AG04449 (cell line): ENCODE data around the gene FAM219B.

Experiments
- CTCF ChIA-PET: fragments of 350-600 bp; formaldehyde crosslinking; extraction: SDS; loops from one replicate; lab custom pipeline; 2021; ENCODE audit warnings: antibody characterized with exemption; lab: Yijun Ruan, JAX
- POLR2A ChIA-PET: fragments of 400-600, 350-600 bp; formaldehyde crosslinking; extraction: SDS; loops from one replicate; lab custom pipeline; 2020; ENCODE audit warnings: antibody characterized with exemption, inconsistent platforms; lab: Yijun Ruan, JAX
- DNase-seq: peaks from one replicate; pipeline ENCODE4 v3.0.0-alpha.2; 2010; ENCODE audit warnings: low read depth, low spot score
- H3K4me3 ChIP-seq: 2 replicates; pipeline ENCODE4 v1.5.1; 2011; ENCODE audit warnings: low read depth, mild to moderate bottlenecking, control low read depth, low read length
- CTCF ChIP-seq: IDR thresholded peaks from one replicate; pipeline ENCODE4 v1.5.1; 2011; ENCODE audit warnings: mild to moderate bottlenecking, moderate library complexity, low read length, control low read depth, inconsistent platforms; ENCODE audit not compliant: insufficient read depth; ENCODE audit errors: missing control alignments

Gene FAM219B

GRCh38 chr15:74906450-74907162 lies at the start of gene FAM219B:
TSS of gene FAM219B (minus strand) at chr15:74906851. CDS start at chr15:74906800, 51 bp downstream.
- H3K4me3 ChIP-seq: peak within 1 kb of the TSS; percentile 73
- no peak for DNase-seq
- CTCF ChIA-PET: interaction anchor here (0.7 to 8.8 kb wide), 12 partner anchors 9 to 275 kb away, joined by 3 to 134 read pairs (median 3); partner anchors contain the start of genes MPI and RPP25
- POLR2A ChIA-PET: interaction anchor here (0.9 to 1.7 kb wide), 8 partner anchors 9 to 125 kb away, joined by 3 to 13 read pairs (median 5); partner anchors contain the start of genes COX5A, CSK and MPI
- TF ChIP-seq CTCF: no peak

GRCh38 chr15:74955796-74956647 lies 49.4 kb upstream of the FAM219B start:
- ChIA-PET CTCF (interaction anchor here (0.9 to 24.4 kb wide), 8 partner anchors 9 to 583 kb away, joined by 3 to 644 read pairs (median 4); partner anchors contain the start of gene CSK), POLR2A (no interaction called here)
- DNase-seq: no peak
- peak overlapping the region; percentile 56 for H3K4me3 ChIP-seq
- TF ChIP-seq CTCF: peak; percentile 54

- no peak for TF ChIP-seq CTCF
- POLR2A ChIA-PET: no interaction called here
- CTCF ChIA-PET: interaction anchor here (1.0 to 24.4 kb wide), 11 partner anchors 8 to 582 kb away, joined by 3 to 644 read pairs (median 5); partner anchors contain the start of gene CSK
- H3K4me3 ChIP-seq: no peak overlapping the region; the same call in 1 of the 2 replicates
- no peak for DNase-seq
Observed at GRCh38 chr15:74955017-74955416, 48.4 kb upstream of the FAM219B start.

- TF ChIP-seq CTCF: no peak
- ChIA-PET CTCF (interaction anchor here (1.0 to 24.4 kb wide), 13 partner anchors 9 to 581 kb away, joined by 3 to 644 read pairs (median 5); partner anchors contain the start of gene CSK), POLR2A (interaction anchor here (0.7 kb wide), 1 partner anchor 17 kb away, joined by 4 read pairs; the partner anchor contains the start of gene COX5A)
- no peak overlapping the region for H3K4me3 ChIP-seq
- DNase-seq: no peak
Observed at GRCh38 chr15:74954515-74954914, 47.9 kb upstream of the FAM219B start.

GRCh38 chr15:74951006-74951405 lies 44.4 kb upstream of the FAM219B start:
- CTCF ChIA-PET: interaction anchor here (0.5 to 24.4 kb wide), 33 partner anchors 8 to 578 kb away, joined by 3 to 644 read pairs (median 4); partner anchors contain the start of genes COX5A, CSK and ULK3
- POLR2A ChIA-PET: interaction anchor here (0.6 to 0.9 kb wide), 2 partner anchors 13 to 179 kb away, joined by 3 to 4 read pairs; partner anchors contain the start of gene COX5A
- TF ChIP-seq CTCF: no peak
- DNase-seq: no peak
- no peak overlapping the region for H3K4me3 ChIP-seq
